Progenitor cell of endocrine pancreas (in vitro differentiated cells): Measurements from ENCODE around the gene TANC1. TPM values are rescaled to one million over a fixed set of nuclear protein-coding genes. Genes with fewer than 3 reads are reported as not detected.

ENCODE experiments used
- DNase-seq: peaks from one replicate; pipeline ENCODE4 v3.0.0; 2021; ENCODE audit warnings: low spot score; ENCODE audit not compliant: unreplicated experiment
- H3K27ac Mint-ChIP-seq: 2 replicates; pipeline ENCODE4 v1.8.0; 2021; ENCODE audit warnings: mild to moderate bottlenecking, moderate library complexity, mixed read lengths
- H3K27me3 Mint-ChIP-seq: 2 replicates; pipeline ENCODE4 v1.8.0; 2021; ENCODE audit warnings: mixed read lengths
- H3K36me3 Mint-ChIP-seq: 2 replicates; pipeline ENCODE4 v1.8.0; 2022; ENCODE audit warnings: mixed read lengths; ENCODE audit not compliant: insufficient read depth
- H3K4me1 Mint-ChIP-seq: 2 replicates; pipeline ENCODE4 v1.8.0; 2021; ENCODE audit warnings: low read depth, mixed read lengths
- H3K4me3 Mint-ChIP-seq: 2 replicates; pipeline ENCODE4 v1.8.0; 2021; ENCODE audit warnings: low read depth, mild to moderate bottlenecking, moderate library complexity, mixed read lengths
- H3K9me3 Mint-ChIP-seq: 2 replicates; pipeline ENCODE4 v1.8.0; 2021; ENCODE audit warnings: low read depth, mixed read lengths
- total RNA-seq: library from RNA; stranded (reverse); gene quantifications from 2 replicates; pipeline ENCODE4 v1.2.1, GENCODE V29; 2021
- TF ChIP-seq, protein P1 (sequence below): fragments of 200-600 bp; sonication (generic); IDR thresholded peaks from one replicate; pipeline ENCODE4 v1.5.0; 2021; ENCODE audit warnings: antibody characterized with exemption, mild to moderate bottlenecking; ENCODE audit not compliant: unreplicated experiment

The TANC1 gene
- total RNA-seq, 1 donor from 2014 or later: 29.8 TPM

DNA sequence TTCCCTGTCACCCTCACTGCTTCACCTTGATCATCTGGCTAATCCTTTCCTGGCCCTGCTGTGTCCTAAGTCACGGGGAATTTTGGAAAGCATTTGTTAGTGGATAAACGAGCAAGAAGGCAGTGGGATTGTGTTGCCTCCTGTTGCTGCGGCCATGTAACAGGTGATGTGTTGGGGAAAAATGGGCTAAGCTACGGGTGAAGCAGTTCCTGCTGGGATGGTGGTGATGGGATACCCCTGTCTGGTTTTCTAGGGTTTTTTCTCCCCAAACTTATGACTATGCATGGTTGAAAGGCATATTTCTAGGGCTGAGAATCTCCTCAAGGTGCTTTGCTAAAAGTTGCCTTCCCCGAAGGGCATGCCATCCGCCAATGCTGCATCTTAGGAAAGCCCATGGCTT lies 249.9 kb downstream of the TANC1 start:
- TF ChIP-seq, protein P1, sequence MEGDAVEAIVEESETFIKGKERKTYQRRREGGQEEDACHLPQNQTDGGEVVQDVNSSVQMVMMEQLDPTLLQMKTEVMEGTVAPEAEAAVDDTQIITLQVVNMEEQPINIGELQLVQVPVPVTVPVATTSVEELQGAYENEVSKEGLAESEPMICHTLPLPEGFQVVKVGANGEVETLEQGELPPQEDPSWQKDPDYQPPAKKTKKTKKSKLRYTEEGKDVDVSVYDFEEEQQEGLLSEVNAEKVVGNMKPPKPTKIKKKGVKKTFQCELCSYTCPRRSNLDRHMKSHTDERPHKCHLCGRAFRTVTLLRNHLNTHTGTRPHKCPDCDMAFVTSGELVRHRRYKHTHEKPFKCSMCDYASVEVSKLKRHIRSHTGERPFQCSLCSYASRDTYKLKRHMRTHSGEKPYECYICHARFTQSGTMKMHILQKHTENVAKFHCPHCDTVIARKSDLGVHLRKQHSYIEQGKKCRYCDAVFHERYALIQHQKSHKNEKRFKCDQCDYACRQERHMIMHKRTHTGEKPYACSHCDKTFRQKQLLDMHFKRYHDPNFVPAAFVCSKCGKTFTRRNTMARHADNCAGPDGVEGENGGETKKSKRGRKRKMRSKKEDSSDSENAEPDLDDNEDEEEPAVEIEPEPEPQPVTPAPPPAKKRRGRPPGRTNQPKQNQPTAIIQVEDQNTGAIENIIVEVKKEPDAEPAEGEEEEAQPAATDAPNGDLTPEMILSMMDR: no peak
- no peak overlapping the region for H3K4me3 Mint-ChIP-seq
- H3K36me3 Mint-ChIP-seq: peaks cover 16% of the 10 kb centered on the region
- peak overlapping the region; percentile 11 for H3K27ac Mint-ChIP-seq
- no peak for DNase-seq
- no peaks in the 10 kb centered on the region for H3K9me3 Mint-ChIP-seq
- no peaks in the 10 kb centered on the region for H3K27me3 Mint-ChIP-seq
- no peaks in the 10 kb centered on the region for H3K4me1 Mint-ChIP-seq

DNA sequence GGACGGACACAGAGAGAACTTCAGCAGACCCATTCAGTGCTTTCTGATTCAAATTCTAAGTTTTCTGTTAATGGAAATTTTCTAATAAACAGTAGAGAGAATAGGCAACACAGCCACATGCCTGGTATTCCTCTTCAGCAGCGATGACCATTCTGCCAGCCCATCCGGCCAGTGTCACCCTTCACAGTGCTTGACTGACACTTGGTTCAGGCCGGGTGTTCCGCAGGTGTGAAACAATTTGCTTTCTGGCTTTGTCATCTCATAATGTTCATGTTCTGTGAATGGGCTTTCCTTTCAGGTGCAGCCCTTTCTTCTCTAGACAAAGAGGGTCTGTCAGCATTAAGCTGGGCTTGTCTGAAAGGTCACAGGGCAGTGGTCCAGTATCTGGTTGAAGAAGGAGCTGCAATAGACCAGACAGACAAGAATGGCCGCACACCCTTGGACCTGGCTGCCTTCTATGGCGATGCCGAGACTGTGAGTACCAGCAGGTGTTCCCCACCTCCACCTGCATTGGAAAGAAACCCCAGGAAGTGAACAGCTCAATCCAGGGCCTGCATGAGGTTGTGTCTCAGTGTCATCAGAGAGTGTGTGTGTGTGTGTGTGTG lies 251.1 kb downstream of the TANC1 start:
- Mint-ChIP-seq H3K27ac (peak overlapping the region; percentile 59), H3K36me3 (peaks cover 24% of the 10 kb centered on the region), H3K9me3 (no peaks in the 10 kb centered on the region), H3K27me3 (no peaks in the 10 kb centered on the region), H3K4me3 (no peak overlapping the region), H3K4me1 (no peaks in the 10 kb centered on the region)
- no peak for DNase-seq
- TF ChIP-seq, protein P1: no peak

DNA sequence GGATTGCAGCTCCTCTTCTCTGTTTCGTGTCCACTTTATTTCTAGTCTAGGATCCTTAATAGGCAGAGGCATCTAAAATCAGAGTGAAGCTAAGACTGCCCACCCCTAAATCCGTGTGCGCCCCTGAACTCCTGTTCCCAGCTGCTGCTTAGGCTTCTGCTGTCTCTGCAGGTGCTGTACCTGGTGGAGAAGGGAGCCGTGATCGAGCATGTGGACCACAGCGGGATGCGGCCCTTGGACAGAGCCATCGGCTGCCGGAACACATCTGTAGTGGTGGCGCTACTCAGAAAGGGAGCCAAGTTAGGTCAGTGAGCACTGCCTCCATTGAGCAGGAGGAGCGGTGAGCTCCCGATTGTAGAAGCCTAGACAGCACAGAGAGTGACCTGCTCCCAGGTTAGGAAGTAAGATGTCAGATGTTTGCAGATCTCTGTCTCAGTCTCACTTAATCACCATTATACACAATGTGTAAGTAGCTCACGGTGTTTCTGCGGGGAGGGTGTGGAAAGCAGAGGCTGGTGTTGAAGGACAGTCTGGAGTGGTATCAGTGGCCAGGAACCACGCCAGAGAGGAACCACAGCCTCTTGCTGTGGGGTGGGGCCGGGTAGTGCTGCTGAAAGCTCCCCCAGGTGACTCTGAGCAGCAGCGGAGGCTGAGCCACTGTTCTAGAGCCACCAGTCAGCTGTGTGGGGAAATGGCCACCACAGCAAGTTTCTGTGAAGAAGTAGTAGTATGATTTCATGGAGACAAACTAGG lies 255.8 kb downstream of the TANC1 start:
- H3K27ac Mint-ChIP-seq: no peak overlapping the region
- TF ChIP-seq, protein P1: no peak
- no peaks in the 10 kb centered on the region for H3K27me3 Mint-ChIP-seq
- no peak for DNase-seq
- H3K4me3 Mint-ChIP-seq: no peak overlapping the region
- H3K4me1 Mint-ChIP-seq: no peaks in the 10 kb centered on the region
- H3K36me3 Mint-ChIP-seq: peaks cover 21% of the 10 kb centered on the region
- no peaks in the 10 kb centered on the region for H3K9me3 Mint-ChIP-seq

DNA sequence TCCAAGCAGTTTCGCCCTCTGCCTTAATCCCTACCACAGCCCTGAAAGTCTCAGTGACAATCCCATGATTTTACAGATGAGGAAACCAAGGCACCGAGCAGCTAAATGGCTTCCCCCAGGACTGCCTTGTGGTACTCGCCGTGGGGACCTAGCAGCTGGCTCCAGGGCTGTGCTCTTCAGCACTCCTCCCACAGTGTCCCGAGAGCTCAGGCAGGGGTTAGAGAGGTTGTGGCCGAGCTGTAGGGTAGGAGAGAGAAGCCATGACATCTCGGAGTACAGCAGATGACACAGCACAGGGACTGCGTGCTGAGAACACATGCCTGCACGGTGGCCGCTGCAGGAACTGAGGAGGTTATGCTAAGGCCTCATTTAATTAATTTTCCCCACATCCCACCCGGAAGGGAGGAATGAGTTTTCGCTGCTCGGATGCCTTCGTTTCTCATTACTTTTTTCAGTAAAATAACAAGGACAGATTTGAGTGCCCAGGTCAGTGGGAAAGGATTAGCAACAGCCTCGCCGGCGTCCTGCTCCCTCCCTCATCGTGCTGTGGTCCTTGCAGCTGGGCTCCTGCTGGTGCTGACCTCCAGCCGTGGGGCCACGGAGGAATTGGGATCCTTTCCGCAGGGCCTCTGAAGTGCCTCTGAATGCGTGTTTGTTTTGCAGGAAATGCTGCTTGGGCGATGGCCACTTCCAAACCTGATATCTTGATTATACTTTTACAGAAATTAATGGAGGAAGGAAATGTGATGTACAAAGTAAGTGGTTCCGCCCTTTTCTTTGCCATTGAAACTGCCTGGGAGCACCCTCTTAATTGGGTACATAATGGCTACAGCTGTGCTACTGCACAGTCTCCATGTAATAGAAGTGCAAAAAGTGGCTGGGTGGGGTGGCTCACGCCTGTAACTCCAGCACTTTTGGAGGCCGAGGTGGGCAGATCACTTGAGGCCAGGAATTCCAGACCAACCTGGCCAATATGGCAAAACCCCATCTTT lies 256.9 kb downstream of the TANC1 start:
- Mint-ChIP-seq H3K4me1 (no peaks in the 10 kb centered on the region), H3K27ac (no peak overlapping the region), H3K36me3 (peaks cover 20% of the 10 kb centered on the region), H3K4me3 (no peak overlapping the region), H3K9me3 (no peaks in the 10 kb centered on the region), H3K27me3 (no peaks in the 10 kb centered on the region)
- TF ChIP-seq, protein P1: no peak
- no peak for DNase-seq

DNA sequence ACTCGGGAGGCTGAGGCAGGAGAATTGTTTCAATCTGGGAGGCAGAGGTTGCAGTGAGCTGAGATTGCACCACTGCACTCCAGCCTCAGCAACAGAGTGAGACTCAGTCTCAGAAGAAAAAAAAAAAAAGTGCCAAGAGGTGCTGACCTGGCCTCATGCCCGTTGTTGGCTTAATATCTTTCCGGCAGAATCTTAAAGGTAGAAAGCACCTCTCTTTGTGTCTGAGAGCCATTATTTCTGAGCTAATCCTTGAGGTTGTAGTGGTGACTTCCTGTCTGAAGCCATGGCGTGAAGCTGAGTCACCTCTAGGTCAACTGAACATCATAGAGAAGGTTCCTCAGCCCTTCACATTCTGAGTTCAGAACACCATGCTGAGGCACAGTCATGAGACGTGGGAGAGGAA lies 257.6 kb downstream of the TANC1 start:
- H3K9me3 Mint-ChIP-seq: no peaks in the 10 kb centered on the region
- no peaks in the 10 kb centered on the region for H3K27me3 Mint-ChIP-seq
- peaks cover 20% of the 10 kb centered on the region for H3K36me3 Mint-ChIP-seq
- DNase-seq: no peak
- no peaks in the 10 kb centered on the region for H3K4me1 Mint-ChIP-seq
- H3K27ac Mint-ChIP-seq: peak overlapping the region; percentile 45
- H3K4me3 Mint-ChIP-seq: no peak overlapping the region
- TF ChIP-seq, protein P1: no peak
